ENCODE results near the gene NUDT7. TPM values are rescaled to one million over a fixed set of nuclear protein-coding genes. Genes with fewer than 3 reads are reported as not detected.

NUDT7 gene
- total and polyA plus RNA-seq, 9 of the 15 experiments (the other 6 are each of a cell fraction or from before 2014, with no cell fraction given): 5.6 to 24.2 (median 10.5) TPM

GRCh38 chr16:77788181-77789084, 66.1 kb downstream of the NUDT7 start, which contains the start of gene VAT1L (continued):
- TF ChIP-seq NFIC (IDR thresholded peaks at IDR 0.05) (peak; percentile 84), ZNF165 (CRISPR knock-in tag; IDR thresholded peaks at IDR 0.05; ENCODE audit: borderline replicate concordance) (no peak), ESRRA (IDR thresholded peaks at IDR 0.05; ENCODE audit: borderline replicate concordance, low read depth) (no peak), MXI1 (IDR thresholded peaks at IDR 0.05; ENCODE audit: low read depth, low read length) (no peak), ZNF75A (CRISPR knock-in tag; IDR thresholded peaks at IDR 0.05) (no peak), ZBTB40 (IDR thresholded peaks at IDR 0.05) (peak; percentile 82), ZBTB40 (CRISPR knock-in tag; IDR thresholded peaks at IDR 0.05) (no peak)

All from K562 (cell line).